Upper lobe of left lung (tissue), 4 donors: ENCODE data around the gene POMP.

Source experiments
- CTCF ChIP-seq, 6 experiments: fragments of 450-650 bp in 4 of 6; fragments of 200-600 bp in 2 of 6; sonication (generic) in 2 of 6; IDR thresholded peaks; one replicate each; pipeline ENCODE4 v1.5.1; 2016 to 2019; ENCODE audit warnings: antibody characterized with exemption in 6 of 6
- EP300 ChIP-seq, 4 donors: sonication (generic); formaldehyde crosslinking; IDR thresholded peaks; one replicate each; pipeline ENCODE4 v1.5.1; 2017; ENCODE audit warnings: antibody characterized with exemption in 4 of 4, control low read depth in 2 of 4
- POLR2A ChIP-seq, 4 donors: fragments of 450-650 bp; IDR thresholded peaks; one replicate each; pipeline ENCODE4 v1.5.1; 2016 to 2017; ENCODE audit warnings: antibody characterized with exemption in 4 of 4, mild to moderate bottlenecking in 2 of 4
- POLR2AphosphoS5 ChIP-seq, 2 donors: sonication (generic); formaldehyde crosslinking; IDR thresholded peaks; one replicate each; pipeline ENCODE4 v1.5.1; 2017; ENCODE audit warnings: antibody characterized with exemption in 2 of 2

GRCh38 chr13:28640861-28641599 is 17.9 kb upstream of the POMP start:
- no peak for TF ChIP-seq CTCF (IDR thresholded peaks at IDR 0.05)
- TF ChIP-seq POLR2A (IDR thresholded peaks at IDR 0.05), result no peak
- TF ChIP-seq EP300 (IDR thresholded peaks at IDR 0.05), result peak in 2 of 4 donors; percentile 2 to 27
- peak in 1 of 2 donors; percentile 17 for TF ChIP-seq POLR2AphosphoS5 (IDR thresholded peaks at IDR 0.05)
